Measurements from ENCODE around the gene MSI2.

DNA sequence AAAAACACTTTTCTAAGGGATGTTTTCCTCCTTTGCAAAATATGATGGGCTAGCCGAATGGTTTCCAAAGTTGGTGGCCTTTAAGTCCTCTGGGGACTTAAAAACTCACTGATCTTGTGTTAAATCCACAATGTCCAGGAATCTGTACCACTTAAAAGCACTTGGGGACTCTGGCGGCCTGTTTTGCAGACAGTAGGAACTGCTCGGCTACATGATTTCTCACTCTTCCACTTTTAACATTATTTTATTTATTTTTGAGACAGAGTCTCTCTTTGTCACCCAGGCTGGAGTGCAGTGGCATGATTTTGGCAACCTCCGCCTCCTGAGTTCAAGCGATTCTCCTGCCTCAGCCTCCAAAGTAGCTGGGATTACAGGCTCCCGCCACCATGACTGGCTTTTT is 9.1 kb upstream of the MSI2 start:
- TF ChIP-seq, protein P1, sequence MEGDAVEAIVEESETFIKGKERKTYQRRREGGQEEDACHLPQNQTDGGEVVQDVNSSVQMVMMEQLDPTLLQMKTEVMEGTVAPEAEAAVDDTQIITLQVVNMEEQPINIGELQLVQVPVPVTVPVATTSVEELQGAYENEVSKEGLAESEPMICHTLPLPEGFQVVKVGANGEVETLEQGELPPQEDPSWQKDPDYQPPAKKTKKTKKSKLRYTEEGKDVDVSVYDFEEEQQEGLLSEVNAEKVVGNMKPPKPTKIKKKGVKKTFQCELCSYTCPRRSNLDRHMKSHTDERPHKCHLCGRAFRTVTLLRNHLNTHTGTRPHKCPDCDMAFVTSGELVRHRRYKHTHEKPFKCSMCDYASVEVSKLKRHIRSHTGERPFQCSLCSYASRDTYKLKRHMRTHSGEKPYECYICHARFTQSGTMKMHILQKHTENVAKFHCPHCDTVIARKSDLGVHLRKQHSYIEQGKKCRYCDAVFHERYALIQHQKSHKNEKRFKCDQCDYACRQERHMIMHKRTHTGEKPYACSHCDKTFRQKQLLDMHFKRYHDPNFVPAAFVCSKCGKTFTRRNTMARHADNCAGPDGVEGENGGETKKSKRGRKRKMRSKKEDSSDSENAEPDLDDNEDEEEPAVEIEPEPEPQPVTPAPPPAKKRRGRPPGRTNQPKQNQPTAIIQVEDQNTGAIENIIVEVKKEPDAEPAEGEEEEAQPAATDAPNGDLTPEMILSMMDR (IDR thresholded peaks at IDR 0.05), result no peak
- TF ChIP-seq, protein P2, sequence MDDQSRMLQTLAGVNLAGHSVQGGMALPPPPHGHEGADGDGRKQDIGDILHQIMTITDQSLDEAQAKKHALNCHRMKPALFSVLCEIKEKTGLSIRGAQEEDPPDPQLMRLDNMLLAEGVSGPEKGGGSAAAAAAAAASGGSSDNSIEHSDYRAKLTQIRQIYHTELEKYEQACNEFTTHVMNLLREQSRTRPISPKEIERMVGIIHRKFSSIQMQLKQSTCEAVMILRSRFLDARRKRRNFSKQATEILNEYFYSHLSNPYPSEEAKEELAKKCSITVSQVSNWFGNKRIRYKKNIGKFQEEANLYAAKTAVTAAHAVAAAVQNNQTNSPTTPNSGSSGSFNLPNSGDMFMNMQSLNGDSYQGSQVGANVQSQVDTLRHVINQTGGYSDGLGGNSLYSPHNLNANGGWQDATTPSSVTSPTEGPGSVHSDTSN (IDR thresholded peaks at IDR 0.05), result no peak
- no peak for TF ChIP-seq TAF1 (IDR thresholded peaks at IDR 0.05; ENCODE audit: borderline replicate concordance, low read depth, low read length)
- no peak for TF ChIP-seq SIN3A (IDR thresholded peaks at IDR 0.05; ENCODE audit: borderline replicate concordance, low read depth, low read length)
- no peak for TF ChIP-seq POLR2AphosphoS5 (IDR thresholded peaks at IDR 0.05; ENCODE audit: low read depth, low read length)
- TF ChIP-seq, protein P3, sequence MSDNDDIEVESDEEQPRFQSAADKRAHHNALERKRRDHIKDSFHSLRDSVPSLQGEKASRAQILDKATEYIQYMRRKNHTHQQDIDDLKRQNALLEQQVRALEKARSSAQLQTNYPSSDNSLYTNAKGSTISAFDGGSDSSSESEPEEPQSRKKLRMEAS (IDR thresholded peaks at IDR 0.05; ENCODE audit: low read depth), result no peak
- TF ChIP-seq CHD2 (IDR thresholded peaks at IDR 0.05; ENCODE audit: low read length, partially characterized antibody), result no peak
- no peak for TF ChIP-seq EP300 (IDR thresholded peaks at IDR 0.05; ENCODE audit: borderline replicate concordance in 1 of 2, low read depth in 1 of 2, low read length in 1 of 2)
- TF ChIP-seq GABPA (IDR thresholded peaks at IDR 0.05; ENCODE audit: low read depth), result no peak
- no peak for TF ChIP-seq EZH2phosphoT487 (IDR thresholded peaks at IDR 0.05; ENCODE audit: borderline replicate concordance, low read depth)
- TF ChIP-seq, protein P4, sequence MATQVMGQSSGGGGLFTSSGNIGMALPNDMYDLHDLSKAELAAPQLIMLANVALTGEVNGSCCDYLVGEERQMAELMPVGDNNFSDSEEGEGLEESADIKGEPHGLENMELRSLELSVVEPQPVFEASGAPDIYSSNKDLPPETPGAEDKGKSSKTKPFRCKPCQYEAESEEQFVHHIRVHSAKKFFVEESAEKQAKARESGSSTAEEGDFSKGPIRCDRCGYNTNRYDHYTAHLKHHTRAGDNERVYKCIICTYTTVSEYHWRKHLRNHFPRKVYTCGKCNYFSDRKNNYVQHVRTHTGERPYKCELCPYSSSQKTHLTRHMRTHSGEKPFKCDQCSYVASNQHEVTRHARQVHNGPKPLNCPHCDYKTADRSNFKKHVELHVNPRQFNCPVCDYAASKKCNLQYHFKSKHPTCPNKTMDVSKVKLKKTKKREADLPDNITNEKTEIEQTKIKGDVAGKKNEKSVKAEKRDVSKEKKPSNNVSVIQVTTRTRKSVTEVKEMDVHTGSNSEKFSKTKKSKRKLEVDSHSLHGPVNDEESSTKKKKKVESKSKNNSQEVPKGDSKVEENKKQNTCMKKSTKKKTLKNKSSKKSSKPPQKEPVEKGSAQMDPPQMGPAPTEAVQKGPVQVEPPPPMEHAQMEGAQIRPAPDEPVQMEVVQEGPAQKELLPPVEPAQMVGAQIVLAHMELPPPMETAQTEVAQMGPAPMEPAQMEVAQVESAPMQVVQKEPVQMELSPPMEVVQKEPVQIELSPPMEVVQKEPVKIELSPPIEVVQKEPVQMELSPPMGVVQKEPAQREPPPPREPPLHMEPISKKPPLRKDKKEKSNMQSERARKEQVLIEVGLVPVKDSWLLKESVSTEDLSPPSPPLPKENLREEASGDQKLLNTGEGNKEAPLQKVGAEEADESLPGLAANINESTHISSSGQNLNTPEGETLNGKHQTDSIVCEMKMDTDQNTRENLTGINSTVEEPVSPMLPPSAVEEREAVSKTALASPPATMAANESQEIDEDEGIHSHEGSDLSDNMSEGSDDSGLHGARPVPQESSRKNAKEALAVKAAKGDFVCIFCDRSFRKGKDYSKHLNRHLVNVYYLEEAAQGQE (IDR thresholded peaks at IDR 0.05; ENCODE audit: low read depth, low read length), result no peak
- no peak for TF ChIP-seq FOSL2 (IDR thresholded peaks at IDR 0.05; ENCODE audit: borderline replicate concordance, low read depth)
